Dedifferentiated amniotic fluid mesenchymal stem cell (primary cell): ENCODE measurements around the gene FAM200A.
A peak's percentile ranks its signal among the peaks of the same experiment; 100 is the strongest.
"Not testable (repeated sequence)": the region's sequence is repeated elsewhere in the genome, so short reads cannot be mapped to it uniquely, and the experiment has no call there.

Source experiments
- DNase-seq: peaks from one replicate; pipeline ENCODE4 v3.0.0-alpha.2; 2016; ENCODE audit errors: extremely low spot score

Gene FAM200A

DNA sequence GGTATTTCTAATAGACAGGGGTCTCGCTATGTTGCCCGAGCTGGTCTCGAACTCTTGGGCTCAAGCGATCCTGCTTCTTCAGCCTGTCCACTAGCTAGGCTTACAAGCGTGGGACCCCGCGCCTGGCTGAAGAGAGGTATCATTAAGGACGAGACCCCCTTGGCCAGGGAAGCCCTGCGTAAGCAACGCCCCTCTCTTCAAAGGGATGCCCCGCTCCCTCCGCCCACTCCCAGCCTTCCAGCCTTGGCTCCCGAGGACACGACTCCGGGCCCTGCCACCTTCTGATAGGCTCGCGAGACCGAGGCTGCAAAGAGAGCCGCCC lies 47.7 kb downstream of the FAM200A start:
- DNase-seq, result peak; percentile 98

DNA sequence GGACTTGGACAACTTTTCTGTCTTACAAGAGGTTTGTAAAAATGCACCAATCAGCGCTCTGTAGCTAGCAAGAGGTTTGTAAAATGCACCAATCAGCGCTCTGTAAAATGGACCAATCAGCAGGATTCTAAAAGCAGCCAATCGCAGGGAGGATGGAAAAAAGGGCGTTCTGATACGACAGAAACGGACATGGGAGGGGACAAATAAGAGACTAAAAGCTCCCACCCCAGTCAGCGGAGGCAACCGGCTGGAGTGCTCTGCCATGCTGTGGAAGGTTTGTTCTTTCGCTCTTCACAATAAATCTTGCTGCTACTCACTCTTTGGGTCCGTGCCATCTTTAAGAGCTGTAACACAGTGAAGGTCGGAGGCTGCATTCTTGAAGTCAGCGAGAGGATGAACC lies 50.7 kb downstream of the FAM200A start:
- not testable (repeated sequence) for DNase-seq

DNA sequence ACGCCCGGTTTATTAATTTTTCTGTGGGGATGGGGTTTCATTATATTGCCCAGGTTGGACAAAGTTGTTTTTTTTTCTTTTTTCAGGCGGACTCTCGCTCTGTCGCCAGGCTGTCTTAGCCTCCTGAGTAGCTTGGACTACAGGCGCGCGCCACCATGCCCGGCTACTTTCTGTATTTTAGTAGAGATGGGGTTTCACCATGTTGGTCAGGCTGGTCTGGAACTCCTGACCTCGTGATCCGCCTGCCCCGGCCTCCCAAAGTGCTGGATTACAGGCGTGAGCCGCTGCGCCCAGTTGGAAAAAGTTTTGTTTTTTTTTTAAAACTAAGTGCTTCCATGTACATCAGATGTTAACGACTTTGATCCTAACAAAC lies 51.3 kb downstream of the FAM200A start:
- DNase-seq, result no peak

DNA sequence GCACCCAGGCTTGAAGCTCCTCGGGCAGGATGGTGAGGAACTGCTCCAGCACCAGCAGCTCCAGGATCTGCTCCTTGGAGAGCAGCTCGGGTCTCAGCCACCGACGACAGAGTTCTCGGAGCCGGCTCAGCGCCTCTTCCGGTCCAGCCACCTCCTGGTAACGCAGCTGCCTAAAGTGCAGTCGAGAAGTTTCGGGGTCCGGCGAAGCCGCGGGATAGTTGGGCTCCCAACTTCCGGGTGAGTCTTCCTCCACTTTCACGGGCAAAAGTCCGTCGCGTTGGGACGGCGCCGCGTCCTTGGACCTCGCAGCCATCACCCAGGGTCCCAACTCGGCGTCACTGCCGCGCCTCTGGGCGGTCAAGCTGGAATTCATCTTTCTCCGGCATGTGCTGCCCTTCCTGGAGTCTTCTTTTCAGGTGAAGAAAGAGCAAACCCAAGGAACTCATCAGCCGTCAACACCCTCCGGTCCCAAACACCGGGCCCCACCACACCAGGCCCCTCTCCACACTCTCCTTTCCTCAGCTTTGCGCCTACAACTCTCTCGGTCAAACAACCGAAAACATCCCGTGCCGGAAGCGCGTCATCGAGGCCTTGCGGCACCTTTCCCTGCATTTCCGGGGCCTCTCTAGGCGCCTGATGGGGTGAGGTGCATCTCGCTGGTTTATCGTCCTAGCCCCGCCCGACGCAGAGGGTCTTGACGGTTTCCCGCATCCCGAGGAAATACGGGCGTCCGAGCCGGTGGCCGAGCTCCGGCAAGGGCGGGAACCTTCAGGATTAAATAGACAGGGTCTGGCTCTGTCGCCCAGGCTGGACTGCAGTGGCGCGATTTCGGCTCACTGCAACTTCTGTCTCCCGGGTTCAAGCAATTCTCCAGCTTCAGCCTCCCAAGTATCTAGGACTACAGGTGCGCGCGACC lies 51.9 kb downstream of the FAM200A start, which contains the start of gene ZNF394:
Gene ZNF394 (minus strand): TSS at position 561 of the 916 bp plus-strand sequence. CDS start 188 bp downstream, at position 373.
- DNase-seq, result peak; percentile 91

DNA sequence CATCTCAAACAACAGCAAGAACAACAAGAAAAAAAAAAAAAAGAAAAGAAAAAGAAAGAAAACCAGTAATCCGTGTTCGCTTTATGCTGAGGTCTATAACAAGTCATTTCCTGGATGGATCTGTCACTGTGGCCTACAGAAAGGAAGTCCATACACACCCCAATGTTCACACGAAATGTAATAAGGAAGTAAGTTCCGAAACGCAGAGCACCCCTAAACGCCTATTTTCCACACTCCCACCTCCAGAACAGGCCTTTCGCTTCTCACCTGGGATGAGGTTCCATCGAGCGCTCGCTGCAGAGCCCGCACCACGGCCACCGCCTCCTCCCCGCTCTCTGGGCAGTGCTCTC lies 52.6 kb downstream of the FAM200A start:
- DNase-seq, result no peak

DNA sequence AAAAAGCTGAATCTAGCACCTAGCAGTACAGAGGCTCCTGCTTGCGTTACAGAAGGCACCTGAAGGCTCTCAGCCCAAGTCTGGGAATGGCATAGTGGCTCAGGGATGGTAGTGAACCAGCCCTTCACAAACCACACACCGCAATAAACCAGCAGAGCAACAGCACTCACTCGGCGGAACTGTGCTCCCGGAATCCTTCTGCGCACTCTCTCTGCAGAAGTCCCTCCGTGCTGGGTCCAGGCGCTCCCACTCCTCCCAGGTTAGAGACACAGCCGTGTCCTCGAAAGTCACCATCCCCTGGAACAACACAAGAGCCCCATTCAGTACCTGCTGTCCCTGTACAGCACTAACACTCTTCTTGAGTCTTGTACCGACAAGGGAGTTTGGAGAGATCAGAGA lies 53.4 kb downstream of the FAM200A start:
- no peak for DNase-seq

DNA sequence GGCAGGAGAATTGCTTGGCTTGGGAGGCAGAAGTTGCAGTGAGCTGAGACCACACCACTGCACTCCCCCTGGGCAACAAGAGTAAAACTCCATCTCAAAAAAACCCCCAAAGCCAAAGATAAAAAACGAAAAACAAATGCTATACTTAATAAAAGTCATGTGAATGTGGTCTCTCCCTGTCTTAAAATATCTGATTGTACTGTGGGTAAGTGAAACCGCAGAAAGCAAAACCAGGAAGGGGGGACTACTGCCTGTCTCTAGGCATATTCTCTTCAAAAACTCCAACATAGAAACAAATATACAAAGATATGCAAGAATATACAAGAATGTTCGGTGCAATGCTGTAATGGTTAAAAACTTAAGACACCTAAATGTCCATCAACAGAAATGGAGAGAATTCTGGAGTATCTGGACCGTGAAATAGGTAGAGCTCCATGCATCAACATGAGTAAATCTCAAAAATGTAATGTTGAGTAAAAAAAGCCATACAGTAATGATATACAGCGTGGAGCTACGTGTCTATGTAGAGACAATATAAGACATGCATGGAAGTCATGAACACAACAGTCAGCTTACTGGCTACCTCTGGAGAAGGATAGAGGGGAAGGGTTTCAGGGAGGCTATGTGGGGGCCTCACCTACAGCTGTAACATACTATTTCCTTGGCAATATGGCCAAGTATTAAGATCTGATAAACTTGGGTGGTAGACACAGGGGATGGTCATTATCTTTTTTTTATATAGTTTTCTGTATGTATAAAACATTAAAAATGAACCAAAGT lies 54.0 kb downstream of the FAM200A start:
- no peak for DNase-seq
